Measurements from ENCODE around the gene TRIM17. TPM values are rescaled to one million over a fixed set of nuclear protein-coding genes. Genes with fewer than 3 reads are reported as not detected.

TRIM17 gene
- total RNA-seq, 1 experiment from 2014 or later: not detected

GRCh38 chr1:228417483-228418203, 982 bp upstream of the TRIM17 start:
- peak overlapping the region; percentile 27; the same call in 1 of the 2 replicates for H3K4me2 ChIP-seq (ENCODE audit: low read length)

GRCh38 chr1:228417061-228417460, 400 bp upstream of the TRIM17 start:
- Histone ChIP-seq H3K9me3 (ENCODE audit: low read length) (no peaks in the 10 kb centered on the region), H2AFZ (ENCODE audit: low read length) (no peak overlapping the region), H3K79me2 (ENCODE audit: low read length) (no peaks in the 10 kb centered on the region), H3K27me3 (ENCODE audit: low read length) (no peaks in the 10 kb centered on the region), H3K4me1 (ENCODE audit: insufficient read depth, low read length) (peaks cover 14% of the 10 kb centered on the region), H3K36me3 (ENCODE audit: low read depth, low read length) (no peaks in the 10 kb centered on the region), H3K4me3 (ENCODE audit: low read length) (no peak overlapping the region), H4K20me1 (ENCODE audit: low read length) (no peaks in the 10 kb centered on the region), H3K4me2 (ENCODE audit: low read length) (no peak overlapping the region), H3F3A (ENCODE audit: low read length, unreplicated experiment) (no peaks in the 10 kb centered on the region), H3K27ac (ENCODE audit: low read length) (peak overlapping the region; percentile 35), H3K9me2 (replicated peaks; ENCODE audit: low read length) (no peaks in the 10 kb centered on the region), H3K9ac (ENCODE audit: low read length) (no peak overlapping the region)
- ChIA-PET POLR2A (ENCODE audit: unreplicated experiment) (no interaction called here), CTCF (no interaction called here)
- ATAC-seq (no peak), DNase-seq (no peak)
- intact Hi-C loops (cut with micrococcal nuclease): no loop called here
- no peak for TF ChIP-seq EZH2phosphoT487 (IDR thresholded peaks at IDR 0.05; ENCODE audit: borderline replicate concordance, low read length)
- no peak for TF ChIP-seq CTCF (conservative IDR thresholded peaks at IDR 0.05; ENCODE audit: low read depth, low read length)
- TF ChIP-seq EZH2 (IDR thresholded peaks at IDR 0.05; ENCODE audit: low read length, unreplicated experiment): no peak
- no TSS peak for BruUV-seq (replicated peaks)

More at GRCh38 chr1:228417483-228418203, 982 bp upstream of the TRIM17 start:
- ATAC-seq (peak; percentile 64), DNase-seq (peak; percentile 82)
- no peak overlapping the region for H3K4me3 ChIP-seq (ENCODE audit: low read length)
- H3K4me1 ChIP-seq (ENCODE audit: insufficient read depth, low read length): peaks cover 14% of the 10 kb centered on the region
- no peaks in the 10 kb centered on the region for H3K79me2 ChIP-seq (ENCODE audit: low read length)
- intact Hi-C loops (cut with micrococcal nuclease): no loop called here
- POLR2A ChIA-PET (ENCODE audit: unreplicated experiment): no interaction called here
- TF ChIP-seq EZH2phosphoT487 (IDR thresholded peaks at IDR 0.05; ENCODE audit: borderline replicate concordance, low read length) (no peak), CTCF (conservative IDR thresholded peaks at IDR 0.05; ENCODE audit: low read depth, low read length) (no peak), EZH2 (IDR thresholded peaks at IDR 0.05; ENCODE audit: low read length, unreplicated experiment) (no peak)
- H3K27ac ChIP-seq (ENCODE audit: low read length): peak overlapping the region; percentile 35
- no peaks in the 10 kb centered on the region for H3K36me3 ChIP-seq (ENCODE audit: low read depth, low read length)
- no peaks in the 10 kb centered on the region for H4K20me1 ChIP-seq (ENCODE audit: low read length)
- no TSS peak for BruUV-seq (replicated peaks)
- CTCF ChIA-PET: no interaction called here
- no peaks in the 10 kb centered on the region for H3F3A ChIP-seq (ENCODE audit: low read length, unreplicated experiment)
- H3K9ac ChIP-seq (ENCODE audit: low read length): no peak overlapping the region
- H3K9me3 ChIP-seq (ENCODE audit: low read length): no peaks in the 10 kb centered on the region
- peak overlapping the region; percentile 55; the same call in 1 of the 2 replicates for H2AFZ ChIP-seq (ENCODE audit: low read length)
- no peaks in the 10 kb centered on the region for H3K27me3 ChIP-seq (ENCODE audit: low read length)
- no peaks in the 10 kb centered on the region for H3K9me2 ChIP-seq (replicated peaks; ENCODE audit: low read length)

GRCh38 chr1:228415853-228416216, 826 bp downstream of the TRIM17 start:
- Histone ChIP-seq H3K27me3 (ENCODE audit: low read length) (no peaks in the 10 kb centered on the region), H3K79me2 (ENCODE audit: low read length) (no peaks in the 10 kb centered on the region), H2AFZ (ENCODE audit: low read length) (no peak overlapping the region), H3K9me2 (replicated peaks; ENCODE audit: low read length) (no peaks in the 10 kb centered on the region), H3K4me3 (ENCODE audit: low read length) (no peak overlapping the region), H3K9ac (ENCODE audit: low read length) (no peak overlapping the region), H3K4me2 (ENCODE audit: low read length) (no peak overlapping the region), H3K9me3 (ENCODE audit: low read length) (no peaks in the 10 kb centered on the region), H3K4me1 (ENCODE audit: insufficient read depth, low read length) (peaks cover 14% of the 10 kb centered on the region), H3K27ac (ENCODE audit: low read length) (no peak overlapping the region), H3F3A (ENCODE audit: low read length, unreplicated experiment) (no peaks in the 10 kb centered on the region), H3K36me3 (ENCODE audit: low read depth, low read length) (no peaks in the 10 kb centered on the region), H4K20me1 (ENCODE audit: low read length) (no peaks in the 10 kb centered on the region)
- intact Hi-C loops (cut with micrococcal nuclease): no loop called here
- ATAC-seq (no peak), DNase-seq (no peak)
- ChIA-PET POLR2A (ENCODE audit: unreplicated experiment) (no interaction called here), CTCF (no interaction called here)
- TF ChIP-seq EZH2 (IDR thresholded peaks at IDR 0.05; ENCODE audit: low read length, unreplicated experiment): no peak
- TF ChIP-seq CTCF (conservative IDR thresholded peaks at IDR 0.05; ENCODE audit: low read depth, low read length): no peak
- no peak for TF ChIP-seq EZH2phosphoT487 (IDR thresholded peaks at IDR 0.05; ENCODE audit: borderline replicate concordance, low read length)
- BruUV-seq (replicated peaks): no TSS peak

Measured in PC-3 (cell line).